ENCODE results near the gene NRG4. TPM values are rescaled to one million over a fixed set of nuclear protein-coding genes. Genes with fewer than 3 reads are reported as not detected.

The NRG4 gene
- polyA plus RNA-seq, 1 donor from 2014 or later, result 1.4 TPM

DNA sequence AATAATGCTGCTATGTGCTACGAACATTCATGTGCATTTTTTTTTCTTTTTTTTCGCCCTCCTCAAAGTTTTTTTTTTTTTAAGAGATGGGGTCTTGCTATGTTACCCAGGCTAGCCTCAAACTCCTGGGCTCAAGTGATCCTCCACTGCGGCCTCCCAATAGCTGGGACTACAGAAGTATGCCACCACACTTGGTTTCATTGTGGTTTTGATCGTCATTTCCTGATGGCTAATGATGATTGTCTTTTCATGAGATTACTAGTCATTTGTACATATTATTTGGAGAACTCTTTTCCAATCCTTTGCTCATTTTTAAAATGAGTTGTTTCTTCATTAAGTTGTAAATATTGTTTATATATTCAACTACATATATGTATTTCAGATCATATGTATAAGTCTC, 59.7 kb downstream of the NRG4 start:
- H2AFZ ChIP-seq (ENCODE audit: low read depth, low read length), result no peak overlapping the region
- no peak overlapping the region for H3K4me3 ChIP-seq (ENCODE audit: low read length)

DNA sequence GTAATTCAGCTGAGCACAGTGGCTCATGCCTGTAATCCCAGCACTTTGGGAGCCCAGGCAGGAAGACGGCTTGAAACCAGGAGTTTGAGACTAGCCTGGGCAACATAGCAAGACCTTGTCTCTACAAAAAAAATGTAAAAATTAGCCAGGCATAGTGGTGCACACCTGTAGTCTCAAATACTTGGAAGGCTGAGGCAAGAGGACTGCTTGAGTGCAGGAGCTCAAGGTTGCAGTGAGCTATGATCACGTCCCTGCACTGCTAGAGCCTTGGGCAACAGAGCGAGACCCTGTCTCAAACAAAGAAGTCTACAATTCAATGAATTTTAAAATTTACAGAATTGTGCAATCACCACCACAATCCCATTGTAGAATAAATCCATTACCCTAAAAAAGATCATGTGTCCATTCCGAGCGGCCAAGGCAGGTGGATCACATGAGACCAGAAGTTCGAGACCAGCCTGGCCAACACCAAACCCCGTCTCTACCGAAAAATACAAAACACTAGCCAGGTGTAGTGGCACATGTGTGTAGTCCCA, 63.4 kb downstream of the NRG4 start:
- Histone ChIP-seq H4K20me1 (ENCODE audit: insufficient read depth) (no peaks in the 10 kb centered on the region), H3K9me2 (ENCODE audit: insufficient read depth, low read length) (no peaks in the 10 kb centered on the region), H3K79me2 (replicated peaks; ENCODE audit: insufficient read depth, low read length) (no peaks in the 10 kb centered on the region), H3K9me3 (ENCODE audit: low read length) (no peaks in the 10 kb centered on the region), H3K4me2 (ENCODE audit: low read length) (no peak overlapping the region), H3K27me3 (ENCODE audit: insufficient read depth, low read depth, low read length) (no peaks in the 10 kb centered on the region), H3K4me3 (ENCODE audit: low read length) (no peak overlapping the region), H3F3A (ENCODE audit: insufficient read depth, low read length, poor library complexity, severe bottlenecking) (no peaks in the 10 kb centered on the region), H2AFZ (ENCODE audit: low read depth, low read length) (no peak overlapping the region), H3K27ac (ENCODE audit: low read length) (no peak overlapping the region), H3K9ac (ENCODE audit: low read length) (no peak overlapping the region), H3K36me3 (ENCODE audit: insufficient read depth, low read length) (no peaks in the 10 kb centered on the region)
- no peak for TF ChIP-seq CTCF (IDR thresholded peaks at IDR 0.05; ENCODE audit: poor library complexity, severe bottlenecking)
- TF ChIP-seq POLR2AphosphoS5 (IDR thresholded peaks at IDR 0.05), result no peak
- no peak for TF ChIP-seq TAF1 (IDR thresholded peaks at IDR 0.05; ENCODE audit: low read depth)
- no peak for TF ChIP-seq EP300 (conservative IDR thresholded peaks at IDR 0.05; ENCODE audit: poor library complexity, severe bottlenecking)
- no peak for TF ChIP-seq SMC3 (conservative IDR thresholded peaks at IDR 0.05; ENCODE audit: poor library complexity)
- no peak for TF ChIP-seq EZH2 (IDR thresholded peaks at IDR 0.05; ENCODE audit: borderline replicate concordance, insufficient read depth, low read length, poor library complexity, severe bottlenecking)
- TF ChIP-seq, protein P1, sequence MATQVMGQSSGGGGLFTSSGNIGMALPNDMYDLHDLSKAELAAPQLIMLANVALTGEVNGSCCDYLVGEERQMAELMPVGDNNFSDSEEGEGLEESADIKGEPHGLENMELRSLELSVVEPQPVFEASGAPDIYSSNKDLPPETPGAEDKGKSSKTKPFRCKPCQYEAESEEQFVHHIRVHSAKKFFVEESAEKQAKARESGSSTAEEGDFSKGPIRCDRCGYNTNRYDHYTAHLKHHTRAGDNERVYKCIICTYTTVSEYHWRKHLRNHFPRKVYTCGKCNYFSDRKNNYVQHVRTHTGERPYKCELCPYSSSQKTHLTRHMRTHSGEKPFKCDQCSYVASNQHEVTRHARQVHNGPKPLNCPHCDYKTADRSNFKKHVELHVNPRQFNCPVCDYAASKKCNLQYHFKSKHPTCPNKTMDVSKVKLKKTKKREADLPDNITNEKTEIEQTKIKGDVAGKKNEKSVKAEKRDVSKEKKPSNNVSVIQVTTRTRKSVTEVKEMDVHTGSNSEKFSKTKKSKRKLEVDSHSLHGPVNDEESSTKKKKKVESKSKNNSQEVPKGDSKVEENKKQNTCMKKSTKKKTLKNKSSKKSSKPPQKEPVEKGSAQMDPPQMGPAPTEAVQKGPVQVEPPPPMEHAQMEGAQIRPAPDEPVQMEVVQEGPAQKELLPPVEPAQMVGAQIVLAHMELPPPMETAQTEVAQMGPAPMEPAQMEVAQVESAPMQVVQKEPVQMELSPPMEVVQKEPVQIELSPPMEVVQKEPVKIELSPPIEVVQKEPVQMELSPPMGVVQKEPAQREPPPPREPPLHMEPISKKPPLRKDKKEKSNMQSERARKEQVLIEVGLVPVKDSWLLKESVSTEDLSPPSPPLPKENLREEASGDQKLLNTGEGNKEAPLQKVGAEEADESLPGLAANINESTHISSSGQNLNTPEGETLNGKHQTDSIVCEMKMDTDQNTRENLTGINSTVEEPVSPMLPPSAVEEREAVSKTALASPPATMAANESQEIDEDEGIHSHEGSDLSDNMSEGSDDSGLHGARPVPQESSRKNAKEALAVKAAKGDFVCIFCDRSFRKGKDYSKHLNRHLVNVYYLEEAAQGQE (IDR thresholded peaks at IDR 0.05; ENCODE audit: borderline replicate concordance), result no peak
- TF ChIP-seq MXI1 (conservative IDR thresholded peaks at IDR 0.05; ENCODE audit: poor library complexity, severe bottlenecking), result no peak
- no peak for TF ChIP-seq RAD21 (conservative IDR thresholded peaks at IDR 0.05)

More for the DNA sequence above, 59.7 kb downstream of the NRG4 start:
- H3K79me2 ChIP-seq (replicated peaks; ENCODE audit: insufficient read depth, low read length), result no peaks in the 10 kb centered on the region
- H3K9ac ChIP-seq (ENCODE audit: low read length), result no peak overlapping the region
- TF ChIP-seq POLR2AphosphoS5 (IDR thresholded peaks at IDR 0.05) (no peak), RAD21 (conservative IDR thresholded peaks at IDR 0.05) (no peak), CTCF (IDR thresholded peaks at IDR 0.05; ENCODE audit: poor library complexity, severe bottlenecking) (no peak), EP300 (conservative IDR thresholded peaks at IDR 0.05; ENCODE audit: poor library complexity, severe bottlenecking) (no peak), MXI1 (conservative IDR thresholded peaks at IDR 0.05; ENCODE audit: poor library complexity, severe bottlenecking) (no peak), EZH2 (IDR thresholded peaks at IDR 0.05; ENCODE audit: borderline replicate concordance, insufficient read depth, low read length, poor library complexity, severe bottlenecking) (no peak), TAF1 (IDR thresholded peaks at IDR 0.05; ENCODE audit: low read depth) (no peak), SMC3 (conservative IDR thresholded peaks at IDR 0.05; ENCODE audit: poor library complexity) (no peak)
- TF ChIP-seq, protein P1 (IDR thresholded peaks at IDR 0.05; ENCODE audit: borderline replicate concordance), result no peak
- no peaks in the 10 kb centered on the region for H3K36me3 ChIP-seq (ENCODE audit: insufficient read depth, low read length)
- no peaks in the 10 kb centered on the region for H3K27me3 ChIP-seq (ENCODE audit: insufficient read depth, low read depth, low read length)
- H3K9me2 ChIP-seq (ENCODE audit: insufficient read depth, low read length), result no peaks in the 10 kb centered on the region
- no peaks in the 10 kb centered on the region for H3F3A ChIP-seq (ENCODE audit: insufficient read depth, low read length, poor library complexity, severe bottlenecking)
- H4K20me1 ChIP-seq (ENCODE audit: insufficient read depth), result no peaks in the 10 kb centered on the region
- H3K9me3 ChIP-seq (ENCODE audit: low read length), result no peaks in the 10 kb centered on the region
- no peak overlapping the region for H3K4me2 ChIP-seq (ENCODE audit: low read length)
- H3K27ac ChIP-seq (ENCODE audit: low read length), result no peak overlapping the region

Measured in neural cell (in vitro differentiated cells).